ENCODE data around the gene BORA.
"Not testable (repeated sequence)": the region's sequence is repeated elsewhere in the genome, so short reads cannot be mapped to it uniquely, and the experiment has no call there.

BORA gene

DNA sequence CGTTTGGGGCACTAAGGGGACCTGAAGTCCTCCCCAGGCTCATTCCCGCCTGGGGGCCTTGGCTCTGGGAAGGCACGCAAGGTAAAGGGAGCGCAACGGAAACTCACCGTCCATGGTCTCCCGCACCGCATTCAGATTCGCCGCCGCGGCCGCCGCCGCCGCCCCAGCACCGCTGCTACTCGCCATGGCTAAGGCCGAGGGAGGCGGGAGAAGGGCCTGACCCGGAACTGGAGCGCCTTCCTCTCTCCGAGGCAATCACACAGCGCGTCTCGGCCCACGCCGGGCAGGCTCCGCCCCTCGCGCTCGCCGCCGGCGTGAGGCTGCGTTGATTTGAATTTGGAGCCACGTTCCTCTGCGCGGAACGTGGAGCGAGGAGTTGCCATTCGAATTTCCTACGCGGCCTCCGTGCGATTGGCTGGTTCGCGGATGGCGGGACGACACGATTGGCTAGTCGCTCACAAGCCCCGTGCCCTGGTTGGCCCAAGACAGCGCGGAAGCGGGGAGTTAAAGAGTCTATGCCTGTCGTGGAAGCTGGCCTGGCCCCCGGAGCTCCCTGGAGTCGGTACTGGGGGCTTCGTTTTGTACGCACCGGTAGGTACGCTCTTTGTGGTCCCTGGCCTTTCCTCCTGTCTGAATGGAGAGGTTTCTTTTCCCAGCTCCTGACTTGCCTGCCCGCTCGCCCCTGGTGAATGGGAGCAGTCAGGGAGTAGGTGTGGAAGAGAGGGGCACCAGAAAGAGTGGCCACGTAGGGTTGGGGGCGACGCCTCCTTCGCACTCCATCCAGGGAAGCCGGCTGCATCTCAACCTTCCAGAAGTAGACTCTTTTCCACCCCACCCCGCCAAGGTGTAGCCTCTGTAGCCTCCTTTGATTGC lies at the start of gene BORA, which contains the start of gene MZT1:
TSS of gene BORA (plus strand) at position 507 of the 873 bp plus-strand sequence. CDS start 1,018 bp downstream, outside the sequence.
TSS of gene MZT1 (minus strand) at position 213 of the 873 bp plus-strand sequence. CDS start at position 186, 27 bp downstream.
- DNase-seq: peak; percentile 98

DNA sequence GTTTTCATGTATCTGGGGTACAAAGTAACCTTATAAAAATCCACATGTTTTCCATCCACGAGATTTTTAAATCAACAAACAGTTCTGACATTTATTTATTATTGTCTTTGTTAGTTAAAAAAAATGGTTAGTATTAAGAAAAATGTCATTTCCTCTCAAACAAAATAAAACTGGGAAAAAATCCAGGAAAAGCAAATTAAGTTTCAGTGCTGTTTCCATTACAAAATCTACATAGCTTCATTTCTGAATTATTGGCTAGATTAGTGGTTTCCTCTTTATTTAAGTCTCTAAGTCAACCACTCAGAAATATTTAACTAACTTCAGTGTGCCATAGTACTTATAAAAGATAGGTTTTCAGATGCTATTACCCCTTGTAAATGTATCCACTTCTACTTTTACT lies 49.4 kb upstream of the BORA start:
- DNase-seq: no peak

DNA sequence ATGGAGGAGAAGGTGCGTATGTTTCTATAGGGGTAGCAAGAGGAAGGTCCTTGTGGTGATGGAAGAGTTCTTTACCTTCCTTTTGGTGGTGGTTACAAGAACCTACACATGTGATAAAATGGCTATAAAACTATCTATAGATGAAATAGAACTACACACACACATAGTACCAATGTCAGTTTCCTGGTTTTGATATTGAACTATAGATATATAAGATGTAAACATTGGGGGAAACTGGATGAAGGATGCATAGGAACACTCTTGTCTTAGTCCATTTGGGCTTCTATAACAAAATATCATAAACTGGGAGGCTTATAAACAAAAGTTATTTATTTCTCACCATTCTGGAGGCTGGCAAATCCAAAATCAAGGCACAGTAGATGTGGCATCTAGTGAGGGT lies 47.4 kb upstream of the BORA start:
- no peak for DNase-seq

DNA sequence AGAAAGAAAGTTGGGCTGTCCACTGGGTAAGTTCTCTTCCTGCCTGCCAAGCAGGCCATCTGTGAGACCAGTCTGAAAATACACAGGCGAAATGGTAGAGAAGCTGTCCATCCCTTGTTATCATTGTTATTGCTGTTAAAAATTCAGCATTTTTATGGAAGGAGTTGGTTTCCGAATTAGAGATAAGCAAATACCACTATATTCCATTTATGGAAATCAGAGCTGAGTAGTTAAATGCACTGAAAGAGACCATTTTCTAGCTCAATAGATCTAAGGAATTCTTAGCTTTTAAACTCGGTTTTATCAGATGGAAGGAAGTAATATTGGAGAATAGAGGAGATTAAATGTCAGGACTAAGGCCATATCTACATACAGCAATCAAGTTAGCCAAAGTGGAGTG lies 41.0 kb upstream of the BORA start:
- no peak for DNase-seq

DNA sequence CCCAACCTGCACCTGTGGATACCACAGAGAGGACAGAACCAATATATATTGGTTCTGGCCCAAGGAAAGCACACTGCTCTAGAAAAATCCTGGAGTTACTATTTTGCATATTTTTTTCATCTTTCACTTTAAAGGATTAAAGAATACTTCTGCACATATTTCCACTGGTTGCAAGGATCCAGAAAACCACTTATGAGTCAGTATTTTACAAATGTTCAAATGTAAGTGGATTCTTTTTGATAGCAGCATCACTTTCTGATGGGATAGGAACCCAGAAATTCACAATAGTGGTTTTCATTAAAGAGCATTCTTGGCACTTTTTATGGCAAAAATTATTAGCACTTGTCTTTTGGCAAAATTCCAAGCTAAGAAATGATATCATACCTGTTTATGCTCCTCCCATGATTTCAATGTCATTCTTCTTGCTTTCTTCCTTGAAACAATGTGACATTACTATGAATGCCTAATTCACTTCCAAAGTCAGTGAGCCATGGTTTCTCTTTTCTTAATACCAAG lies 38.5 kb upstream of the BORA start:
- DNase-seq: no peak

DNA sequence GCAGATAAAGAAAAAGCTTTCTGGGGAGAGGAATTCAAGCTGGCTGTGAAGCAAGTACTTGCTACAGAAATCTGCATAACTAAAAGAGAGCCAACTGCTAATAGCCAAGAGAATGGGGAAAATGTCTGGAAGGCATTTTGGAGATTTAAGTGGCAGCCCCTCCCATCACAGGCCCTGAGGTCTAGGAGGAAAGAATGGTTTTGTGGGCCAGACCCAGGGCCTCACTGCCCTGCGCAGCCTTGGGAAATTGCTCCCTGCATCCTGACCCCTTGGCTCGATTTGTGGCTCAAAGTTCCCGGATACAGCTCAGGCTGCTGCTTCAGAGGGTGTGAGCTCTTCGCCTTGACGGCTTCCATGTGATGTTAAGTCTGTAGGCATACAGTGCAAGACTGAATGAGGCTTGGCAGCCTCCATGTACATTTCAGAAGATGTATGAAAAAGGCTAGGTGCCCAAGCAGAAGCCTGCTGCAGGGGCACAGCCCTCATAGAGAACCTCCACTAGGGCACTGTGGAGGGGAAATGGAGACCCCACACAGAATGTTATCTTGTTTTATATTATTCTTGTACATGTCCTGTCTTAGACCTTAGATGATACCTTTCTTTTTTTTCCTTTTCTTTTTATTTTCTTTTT lies 34.7 kb upstream of the BORA start:
- no peak for DNase-seq

DNA sequence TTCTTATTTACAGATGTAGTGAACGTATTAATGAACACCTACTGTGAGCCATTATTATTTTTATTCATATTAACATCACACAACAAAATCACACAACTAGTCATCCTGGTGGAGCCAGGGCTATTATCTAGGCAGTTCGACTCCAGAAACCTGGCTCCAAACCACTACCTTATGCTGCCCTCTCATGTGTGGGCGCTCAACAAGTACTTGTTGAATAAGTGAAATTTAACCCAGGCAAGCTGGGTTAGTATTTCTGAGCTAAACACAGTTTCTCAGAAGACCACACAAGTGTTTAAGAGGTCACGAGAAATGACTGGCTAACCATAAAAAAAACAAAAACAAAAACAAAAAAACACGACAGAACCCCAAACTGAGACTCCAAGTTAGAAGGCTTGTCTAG lies 33.9 kb upstream of the BORA start:
- DNase-seq: no peak

DNA sequence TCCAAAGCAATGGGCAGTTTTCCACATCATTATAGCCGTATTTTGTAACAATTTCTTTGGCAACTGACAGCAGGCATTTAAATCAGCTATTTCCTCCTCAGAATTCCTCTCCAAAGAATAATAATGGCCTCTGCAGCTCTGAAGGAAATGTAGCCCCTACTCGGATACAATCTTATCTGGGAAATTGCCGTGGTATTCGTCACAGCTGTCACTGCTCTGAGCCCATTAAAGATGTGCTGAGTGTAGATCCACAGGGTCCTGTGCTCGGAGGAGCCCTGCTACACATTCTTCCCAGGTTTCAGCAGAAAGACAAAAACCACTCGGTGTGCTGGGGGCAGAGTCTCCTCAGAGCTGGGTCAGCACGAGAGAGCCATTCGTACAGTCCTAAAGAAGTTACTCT lies 33.4 kb upstream of the BORA start:
- no peak for DNase-seq

DNA sequence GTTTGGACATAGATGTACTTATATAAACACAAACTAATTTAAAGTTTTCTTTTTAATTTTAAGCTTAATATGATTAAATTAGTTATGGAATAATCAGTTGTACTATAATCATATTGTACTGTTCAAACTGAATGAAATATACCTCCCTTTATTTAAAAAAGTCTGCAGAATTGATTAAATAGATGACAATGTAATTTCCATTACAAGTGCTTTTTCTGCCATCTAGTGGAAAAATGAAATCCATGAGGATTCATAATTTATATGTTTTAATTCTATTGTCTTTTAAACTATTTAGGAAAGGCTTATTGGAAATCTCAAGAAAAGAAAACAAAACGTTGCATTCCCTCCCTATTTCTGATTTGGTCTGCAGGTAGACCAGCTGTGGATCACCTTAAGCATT lies 31.1 kb upstream of the BORA start:
- peak; percentile 14 for DNase-seq

DNA sequence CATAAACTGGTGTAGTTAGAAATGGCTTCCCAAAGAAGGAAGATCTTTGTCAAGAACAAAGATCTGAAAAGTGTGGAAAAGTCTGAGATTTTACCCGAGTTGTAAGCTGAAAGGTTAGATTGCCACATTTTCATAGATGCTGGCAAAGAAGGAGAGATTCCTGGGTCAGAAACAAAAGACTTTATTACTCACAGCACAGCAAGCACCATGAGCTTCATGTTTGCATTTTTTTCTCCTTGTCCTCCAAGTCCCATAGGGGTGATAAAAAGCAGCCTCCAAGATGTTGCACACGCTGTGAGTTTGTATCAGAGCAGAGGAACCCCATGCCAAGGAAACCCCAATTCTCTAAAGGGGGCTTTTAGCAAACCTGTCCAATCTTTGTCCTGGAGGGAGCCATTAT lies 29.6 kb upstream of the BORA start:
- no peak for DNase-seq

DNA sequence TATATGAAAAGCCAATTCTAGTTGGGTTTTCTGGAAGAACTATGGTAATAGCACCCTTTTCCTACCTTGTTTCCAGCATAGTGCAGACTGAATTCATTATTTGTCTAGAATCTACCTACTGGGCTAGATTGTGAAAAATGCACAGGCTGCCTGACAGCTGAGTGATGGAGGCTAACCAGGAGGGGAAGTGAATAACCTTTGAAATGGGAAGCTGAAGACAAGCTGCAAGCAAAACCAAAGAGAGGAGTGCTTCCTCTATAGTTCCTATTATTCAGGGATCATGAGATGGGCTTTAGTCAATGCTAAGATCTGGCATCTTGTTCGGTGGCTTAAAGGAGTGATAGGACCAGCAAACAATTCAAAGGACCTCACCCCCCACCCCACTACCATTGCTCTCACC lies 27.2 kb upstream of the BORA start:
- DNase-seq: no peak

DNA sequence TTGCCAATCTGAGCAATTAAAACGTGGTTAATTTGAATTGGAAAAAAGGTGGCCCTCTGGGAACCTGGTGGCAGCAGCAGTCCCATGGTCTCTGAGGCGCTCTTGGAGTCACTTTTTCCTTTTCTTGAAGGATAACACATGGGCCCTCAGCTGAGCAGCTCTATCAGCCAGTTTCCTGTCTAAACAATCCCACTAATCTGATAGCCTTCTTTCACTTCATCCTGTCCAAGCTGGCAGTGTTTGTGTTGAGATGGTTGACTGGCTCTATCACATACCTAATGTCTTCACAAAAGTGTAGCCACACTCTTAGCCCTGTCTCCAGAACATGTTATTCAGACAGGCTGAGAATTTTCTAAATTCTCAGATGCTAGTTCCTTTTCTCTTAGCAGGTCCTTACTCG lies 10.9 kb upstream of the BORA start:
- no peak for DNase-seq

DNA sequence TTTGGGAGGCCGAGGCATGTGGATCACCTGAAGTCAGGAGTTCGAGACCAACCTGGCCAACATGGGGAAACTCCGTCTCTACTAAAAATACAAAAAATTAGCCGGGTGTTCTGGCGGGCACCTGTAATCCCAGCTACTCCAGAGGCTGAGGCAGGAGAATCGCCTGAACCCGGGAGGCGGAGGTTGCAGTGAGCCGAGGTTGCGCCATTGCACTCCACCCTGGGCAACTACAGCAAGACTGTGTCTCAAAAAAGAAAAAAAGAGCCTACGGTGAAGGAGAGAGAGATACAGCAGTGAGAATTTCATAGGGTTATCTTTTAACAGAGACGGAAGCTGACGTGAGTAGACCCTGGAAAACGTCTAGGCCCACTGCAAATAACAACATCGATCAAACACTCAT lies 1.5 kb upstream of the BORA start:
- DNase-seq: not testable (repeated sequence)

DNA sequence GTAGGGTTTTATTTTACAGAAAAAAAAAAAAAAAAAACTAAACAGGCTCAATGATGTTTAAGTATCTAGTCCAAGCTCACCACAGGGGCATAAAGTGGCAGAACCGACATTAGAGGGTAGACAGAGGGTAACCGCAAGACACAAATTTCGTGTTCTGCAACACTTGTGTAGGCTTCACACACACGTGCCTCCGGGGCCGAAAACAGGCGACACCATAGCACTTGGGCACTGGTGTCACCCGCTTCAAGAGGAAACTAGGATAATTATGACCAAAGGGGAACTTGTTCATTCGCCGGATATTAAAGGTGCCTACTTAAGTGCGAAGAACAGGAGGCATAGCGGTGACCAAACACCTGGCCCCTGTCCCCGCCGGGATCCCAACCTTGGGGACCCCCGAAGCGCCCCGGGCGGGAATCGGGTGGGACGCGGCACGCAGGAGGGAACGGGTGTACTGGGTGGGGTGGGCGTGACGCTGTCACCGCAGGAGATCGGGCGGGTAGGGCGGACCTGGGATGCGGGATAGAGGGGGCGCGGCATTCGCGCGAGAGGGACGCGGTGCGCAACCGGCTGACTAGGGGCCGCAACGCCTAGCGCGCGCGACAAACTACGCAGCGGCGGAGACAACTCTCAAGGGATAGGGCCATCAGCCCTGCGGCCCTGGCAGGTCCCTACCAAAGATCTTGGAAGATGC lies 852 bp upstream of the BORA start:
- peak; percentile 74 for DNase-seq

DNA sequence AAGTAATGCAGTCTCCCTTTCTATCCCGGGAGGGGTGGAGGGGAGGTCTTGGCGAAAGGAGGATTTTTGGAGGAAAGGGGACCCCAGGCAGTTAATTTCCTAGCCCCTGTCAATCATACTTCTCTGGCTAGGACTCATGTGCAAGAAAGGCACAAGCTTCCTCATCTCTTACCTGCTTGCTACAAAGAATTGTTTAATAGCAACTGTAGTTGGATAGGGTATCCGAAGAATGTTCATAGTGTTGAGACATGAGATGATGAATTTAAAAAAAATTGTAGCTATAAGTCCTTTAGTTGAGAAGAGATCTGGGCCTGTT lies 525 bp downstream of the BORA start:
- no peak for DNase-seq

DNA sequence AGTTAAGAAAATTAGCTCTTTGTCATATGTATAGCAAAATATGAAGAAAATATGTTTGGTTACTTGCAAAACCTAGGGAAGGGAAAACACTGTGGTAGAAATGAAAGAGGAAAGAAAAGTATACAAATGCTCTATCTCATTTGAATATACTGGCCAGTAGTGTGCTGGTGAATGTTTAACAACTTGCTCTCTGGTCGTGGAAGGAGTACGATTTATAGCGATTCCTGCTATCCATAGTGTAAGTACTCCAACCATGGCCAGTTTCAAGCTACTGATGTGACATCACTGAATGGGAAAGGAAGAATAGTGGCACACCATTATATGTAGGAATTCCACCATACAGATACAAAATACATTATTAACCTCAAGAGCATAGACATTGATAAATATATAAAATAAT lies 9.3 kb downstream of the BORA start:
- DNase-seq: no peak

DNA sequence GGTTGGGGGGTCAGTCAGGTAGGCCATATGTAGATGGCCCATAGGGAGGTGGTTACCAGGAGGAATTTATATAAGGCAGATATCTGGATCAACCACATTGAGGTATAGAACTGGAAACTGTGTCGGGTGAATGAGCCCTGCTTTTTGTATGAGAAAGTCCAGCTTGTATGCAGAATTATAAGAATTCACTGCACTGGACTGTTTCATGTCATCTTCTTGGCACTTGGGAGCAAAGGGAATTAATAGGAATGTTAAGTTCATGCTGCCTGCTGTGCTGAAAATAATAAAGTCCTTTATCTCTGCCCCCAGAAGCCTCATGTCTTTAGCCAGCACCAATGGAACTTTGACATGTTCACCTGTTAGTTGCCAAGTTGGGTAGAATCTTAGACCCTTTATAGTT lies 12.3 kb downstream of the BORA start:
- DNase-seq: no peak

DNA sequence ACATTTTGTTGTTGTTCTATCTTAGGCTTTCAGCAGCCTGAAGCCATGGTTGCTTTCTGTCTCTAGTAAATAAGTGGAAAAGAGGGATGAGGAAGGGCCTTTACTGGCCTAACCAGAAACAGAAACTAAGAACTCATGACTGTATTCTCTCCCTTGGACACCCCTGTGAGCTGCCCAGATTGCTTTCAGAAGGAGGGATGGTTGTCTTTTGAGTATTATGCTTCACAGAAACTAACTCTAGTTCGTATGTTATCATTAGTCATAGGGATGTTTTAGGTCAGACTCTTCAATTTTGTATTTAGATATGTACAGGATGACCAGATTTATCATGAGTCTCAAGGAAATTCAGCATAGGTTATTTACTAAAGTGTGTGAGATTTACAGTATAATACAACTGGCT lies 17.5 kb downstream of the BORA start:
- no peak for DNase-seq

DNA sequence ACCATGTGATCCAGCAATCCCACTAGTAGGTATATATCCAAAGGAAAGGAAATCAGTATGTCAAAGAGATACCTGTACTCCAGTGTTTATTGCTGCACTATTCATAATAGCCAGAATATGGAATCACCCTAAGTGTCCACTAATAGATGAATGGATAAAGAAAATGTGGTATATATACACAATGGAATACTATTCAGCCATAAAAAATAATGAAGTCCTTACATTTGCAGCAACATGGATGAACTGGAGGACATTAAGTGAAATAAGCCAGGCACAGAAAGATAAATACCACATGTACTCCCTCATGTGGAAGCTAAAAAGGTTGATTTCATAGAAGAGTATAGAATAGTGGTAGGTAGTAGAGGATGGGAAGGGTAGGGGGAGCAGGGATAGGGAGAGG lies 23.5 kb downstream of the BORA start:
- no peak for DNase-seq

DNA sequence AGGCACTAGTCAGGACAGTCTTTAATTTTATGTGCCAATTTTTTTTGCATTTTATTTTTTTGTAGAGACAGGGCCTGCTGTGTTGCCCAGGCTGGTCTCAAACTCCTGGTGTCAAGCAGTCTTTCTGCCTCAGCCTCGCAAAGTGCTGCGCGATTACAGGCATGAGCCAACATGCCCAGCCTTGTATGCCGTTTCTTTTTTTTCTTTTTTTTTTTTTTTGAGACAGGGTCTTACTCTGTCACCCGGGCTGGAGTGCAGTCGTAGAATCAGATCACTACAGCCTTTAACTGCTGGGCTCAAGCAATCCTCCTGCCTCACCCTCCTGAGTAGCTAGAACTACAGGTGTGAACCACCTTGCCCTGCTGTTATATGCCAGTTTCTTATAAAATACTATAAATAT lies 26.4 kb downstream of the BORA start:
- DNase-seq: no peak

DNA sequence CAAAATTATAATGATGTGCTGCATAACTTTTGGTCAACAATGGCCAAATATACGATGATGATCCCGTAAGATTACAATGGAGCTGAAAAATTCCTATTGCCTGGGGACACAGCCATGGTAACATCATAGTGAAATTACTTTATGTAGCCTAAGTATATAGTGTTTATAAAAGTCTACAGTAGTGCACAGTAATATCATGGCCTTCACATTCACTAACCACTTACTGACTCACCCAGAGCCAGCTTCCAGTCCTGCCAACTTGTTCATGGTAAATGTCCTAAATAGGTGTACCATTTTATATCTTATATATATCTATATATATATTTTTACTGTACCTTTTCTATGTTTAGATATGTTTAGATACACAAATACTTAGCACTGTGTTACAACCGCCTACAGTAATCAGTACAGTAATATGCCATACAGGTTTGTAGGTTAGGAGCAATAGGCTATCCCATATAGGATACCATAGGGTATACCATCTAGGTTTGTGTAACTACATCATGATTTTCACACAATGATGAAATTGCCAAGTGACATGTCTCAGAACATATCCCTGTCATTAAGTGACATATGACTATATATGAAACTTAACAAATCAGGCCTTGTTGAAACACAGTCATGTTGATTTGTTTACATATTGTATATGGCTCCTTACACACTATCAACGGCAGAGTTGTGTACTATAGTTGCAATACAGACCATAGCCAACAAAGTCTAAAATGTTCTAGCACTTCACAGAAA lies 30.2 kb downstream of the BORA start:
- DNase-seq: no peak

DNA sequence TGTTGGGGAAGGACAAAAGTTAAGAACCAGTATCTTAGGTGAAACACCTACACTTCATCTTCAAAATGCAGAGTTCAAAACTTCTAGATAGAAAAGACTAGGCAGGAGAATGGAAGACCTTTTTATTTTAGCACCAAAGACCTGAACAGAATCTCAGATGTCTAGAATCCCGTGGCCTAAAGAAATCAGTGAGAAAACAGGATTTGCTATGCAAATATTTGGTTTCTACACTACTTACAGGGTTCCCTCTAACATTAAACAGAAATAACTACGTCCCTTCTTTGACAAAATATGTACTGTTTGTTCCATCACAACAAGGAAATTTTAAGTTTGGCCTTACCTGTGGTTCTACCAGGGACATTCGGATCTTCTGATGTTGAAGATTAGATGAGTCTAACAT lies 32.5 kb downstream of the BORA start:
- DNase-seq: no peak

DNA sequence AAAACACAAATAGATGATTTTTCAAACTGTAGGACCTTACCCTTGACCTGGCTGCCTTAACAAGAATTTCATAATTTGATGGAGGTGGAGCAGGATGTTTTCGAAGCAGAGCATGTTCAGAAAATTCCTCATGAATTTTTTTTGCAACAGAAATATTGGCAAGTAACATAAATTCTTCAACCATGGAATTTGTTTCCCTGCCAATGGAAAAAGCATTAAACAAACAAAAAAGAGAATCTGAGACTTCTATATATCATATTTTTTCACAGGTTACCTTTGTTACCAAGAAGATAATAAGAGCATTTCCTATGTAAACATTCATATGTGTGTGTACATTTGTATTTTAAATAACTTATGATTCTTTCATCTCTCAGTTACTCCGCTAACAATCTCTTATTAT lies 35.7 kb downstream of the BORA start:
- DNase-seq: no peak
